Heart left ventricle (tissue), 13 donors: ENCODE results near the gene CD48.

Experiments used
- POLR2A ChIP-seq, 2 donors: fragments of 450-650 bp; IDR thresholded peaks; one replicate each; pipeline ENCODE4 v1.6.1; 2017; ENCODE audit warnings: antibody characterized with exemption in 2 of 2, mild to moderate bottlenecking in 2 of 2, moderate library complexity in 2 of 2
- TF ChIP-seq, protein P1 (sequence below), 12 donors: fragments of 200-600 bp; sonication (generic) in 4 of 12; IDR thresholded peaks; one replicate each; pipeline versions ENCODE4 v1.5.0 to v1.8.0; 2018 to 2022; ENCODE audit warnings: antibody characterized with exemption in 12 of 12, mild to moderate bottlenecking in 5 of 12
- donor health status: ischemic (EF 13 %, LVEDD 7.1; RV severe dilation, severe dysfunction).
- donor health status: DM: no; HTN: yes; CAD: no.
- donor health status: DM: no; HTN: no; CAD: no.
- donor health status: ischemic (EF 25% LVEDD 6.9; RV normal size, moderate dysfunction).
- donor health status: ischemic (EF 25% LVEDD 5.7; RV mildly dilated, moderate dysfunction).
- donor health status: ischemic (EF 35%, LVEDD 5.7; RV mildly dilated, moderate dysfunction).
- donor health status: nonischemic (EF 11% LVEDD 7.7; RV severe dilation, severe dysfunction).
- donor health status: DM: yes; HTN: yes; CAD: no.
- donor health status: PGD.
- donor health status: ischemic (EF 29% LVEDD 5.4; RV normal size, mild dysfunction).
- donor health status: nonischemic (EF 23%, LVEDD 6.1; RV moderate dilation, normal function).

DNA sequence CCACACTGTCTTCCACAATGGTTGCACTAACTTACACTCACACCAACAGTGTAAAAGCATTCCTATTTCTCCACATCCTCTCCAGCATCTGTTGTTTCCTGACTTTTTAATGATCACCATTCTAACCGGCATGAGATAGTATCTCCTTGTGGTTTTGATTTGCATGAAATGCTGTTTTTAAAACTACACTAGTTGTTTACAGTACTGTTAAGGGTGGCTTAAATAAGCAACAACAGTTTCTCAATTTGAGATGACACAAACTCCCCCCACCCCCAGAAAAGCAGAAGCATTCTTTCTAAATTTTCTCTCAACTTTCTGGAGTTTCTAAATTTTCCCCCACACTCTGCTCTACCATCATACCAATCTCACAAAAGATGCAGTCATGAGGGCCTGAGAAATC lies 20.4 kb upstream of the CD48 start:
- TF ChIP-seq POLR2A (IDR thresholded peaks at IDR 0.05), result no peak
- TF ChIP-seq, protein P1, sequence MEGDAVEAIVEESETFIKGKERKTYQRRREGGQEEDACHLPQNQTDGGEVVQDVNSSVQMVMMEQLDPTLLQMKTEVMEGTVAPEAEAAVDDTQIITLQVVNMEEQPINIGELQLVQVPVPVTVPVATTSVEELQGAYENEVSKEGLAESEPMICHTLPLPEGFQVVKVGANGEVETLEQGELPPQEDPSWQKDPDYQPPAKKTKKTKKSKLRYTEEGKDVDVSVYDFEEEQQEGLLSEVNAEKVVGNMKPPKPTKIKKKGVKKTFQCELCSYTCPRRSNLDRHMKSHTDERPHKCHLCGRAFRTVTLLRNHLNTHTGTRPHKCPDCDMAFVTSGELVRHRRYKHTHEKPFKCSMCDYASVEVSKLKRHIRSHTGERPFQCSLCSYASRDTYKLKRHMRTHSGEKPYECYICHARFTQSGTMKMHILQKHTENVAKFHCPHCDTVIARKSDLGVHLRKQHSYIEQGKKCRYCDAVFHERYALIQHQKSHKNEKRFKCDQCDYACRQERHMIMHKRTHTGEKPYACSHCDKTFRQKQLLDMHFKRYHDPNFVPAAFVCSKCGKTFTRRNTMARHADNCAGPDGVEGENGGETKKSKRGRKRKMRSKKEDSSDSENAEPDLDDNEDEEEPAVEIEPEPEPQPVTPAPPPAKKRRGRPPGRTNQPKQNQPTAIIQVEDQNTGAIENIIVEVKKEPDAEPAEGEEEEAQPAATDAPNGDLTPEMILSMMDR (IDR thresholded peaks at IDR 0.05), result no peak
